Caco-2 (cell line): ENCODE results near the gene CEND1. TPM values are rescaled to one million over a fixed set of nuclear protein-coding genes. Genes with fewer than 3 reads are reported as not detected.

Experiments
- BruUV-seq: library from RNA; stranded (reverse); fragments of 400-500 nt; replicated peaks from 2 replicates; lab custom pipeline; 2021; lab: Mats Ljungman, UMichigan
- CTCF ChIA-PET: fragments of 300-600 bp; sonication (Branson Sonifier 250); formaldehyde crosslinking; loops from one replicate; lab custom pipeline; 2022; ENCODE audit warnings: antibody characterized with exemption; lab: Charles Lee
- POLR2A ChIA-PET: fragments of 300-600 bp; sonication (Branson Sonifier 250); formaldehyde crosslinking; loops from one replicate; lab custom pipeline; 2022; ENCODE audit warnings: antibody characterized with exemption; lab: Charles Lee
- DNase-seq, 2 experiments: peaks; one replicate each; pipeline versions ENCODE4 v3.0.0 to v3.0.0-alpha.2; 2020 to 2022
- H3K27me3 ChIP-seq: replicated peaks from 2 replicates; pipeline ENCODE4 v1.6.0; 2011; ENCODE audit warnings: low read length; ENCODE audit not compliant: control insufficient read depth, insufficient read depth
- H3K36me3 ChIP-seq: 2 replicates; pipeline ENCODE4 v1.5.1; 2011; ENCODE audit warnings: low read length; ENCODE audit not compliant: control insufficient read depth, insufficient read depth
- H3K4me1 ChIP-seq: fragments of 250-450 bp; sonication (Bioruptor Pico); 2 replicates; pipeline ENCODE4 v1.5.1; 2020; ENCODE audit warnings: mild to moderate bottlenecking
- H3K4me3 ChIP-seq: 2 replicates; pipeline ENCODE4 v1.5.1; 2011; ENCODE audit warnings: low read depth, mild to moderate bottlenecking, control low read depth, low read length
- H3K9me3 ChIP-seq: fragments of 250-450 bp; sonication (Bioruptor Pico); 2 replicates; pipeline ENCODE4 v1.5.1; 2020; ENCODE audit warnings: mild to moderate bottlenecking, moderate library complexity
- H3K27ac Mint-ChIP-seq: one replicate; pipeline ENCODE4 v1.8.0; 2022; ENCODE audit warnings: mixed read lengths; ENCODE audit not compliant: unreplicated experiment
- H3K27me3 Mint-ChIP-seq: one replicate; pipeline ENCODE4 v1.8.0; 2022; ENCODE audit warnings: mixed read lengths; ENCODE audit not compliant: insufficient read depth, unreplicated experiment
- H3K36me3 Mint-ChIP-seq: one replicate; pipeline ENCODE4 v1.8.0; 2022; ENCODE audit warnings: mild to moderate bottlenecking, mixed read lengths; ENCODE audit not compliant: insufficient read depth, unreplicated experiment
- H3K4me1 Mint-ChIP-seq: one replicate; pipeline ENCODE4 v1.8.0; 2022; ENCODE audit warnings: low read depth, mixed read lengths; ENCODE audit not compliant: unreplicated experiment
- H3K4me3 Mint-ChIP-seq: one replicate; pipeline ENCODE4 v1.8.0; 2022; ENCODE audit warnings: mild to moderate bottlenecking, moderate library complexity, mixed read lengths; ENCODE audit not compliant: unreplicated experiment
- H3K9me3 Mint-ChIP-seq: one replicate; pipeline ENCODE4 v1.8.0; 2022; ENCODE audit warnings: mixed read lengths; ENCODE audit not compliant: unreplicated experiment
- intact Hi-C: fragments of 100-400 bp; cut with micrococcal nuclease; formaldehyde crosslinking; loops from one replicate; pipeline ENCODE4 v1.10.0; 2022; ENCODE audit not compliant: unreplicated experiment
- total RNA-seq: library from RNA; stranded (reverse); gene quantifications from 2 replicates; pipeline ENCODE4 v1.2.3, GENCODE V29; 2022
- TF ChIP-seq, protein P1 (sequence below), 2 experiments: fragments of 200-600 bp in 1 of 2; IDR thresholded peaks; 1 replicate in 1 of 2; 2 replicates in 1 of 2; pipeline versions ENCODE4 v1.5.1 to v1.8.0; 2011 to 2022; ENCODE audit warnings: antibody characterized with exemption in 1 of 2, control low read depth in 1 of 2, inconsistent platforms in 1 of 2, low read depth in 1 of 2, low read length in 1 of 2, mild to moderate bottlenecking in 1 of 2, moderate library complexity in 1 of 2; ENCODE audit not compliant: insufficient read depth in 1 of 2, severe bottlenecking in 1 of 2, unreplicated experiment in 1 of 2

Gene CEND1
- total RNA-seq, 1 experiment from 2014 or later: not detected

- CTCF ChIA-PET: interaction anchor here (1.9 to 2.4 kb wide), 2 partner anchors 9 to 10 kb away, joined by 4 to 10 read pairs; partner anchors contain the start of gene PNPLA2
- POLR2A ChIA-PET: interaction anchor here (0.6 to 4.9 kb wide), 3 partner anchors 10 to 20 kb away, joined by 3 to 33 read pairs (median 8); partner anchors contain the start of genes PNPLA2 and RPLP2
- Histone ChIP-seq H3K27me3 (no peaks in the 10 kb centered on the region), H3K36me3 (no peaks in the 10 kb centered on the region; the same call in 1 of the 2 replicates), H3K9me3 (no peaks in the 10 kb centered on the region), H3K4me3 (no peak overlapping the region; the same call in 1 of the 2 replicates), H3K4me1 (peaks cover 52% of the 10 kb centered on the region)
- peaks cover 36% of the 10 kb centered on the region for H3K36me3 Mint-ChIP-seq
- peaks cover 19% of the 10 kb centered on the region for H3K4me1 Mint-ChIP-seq
- BruUV-seq: no TSS peak
- TF ChIP-seq, protein P1, sequence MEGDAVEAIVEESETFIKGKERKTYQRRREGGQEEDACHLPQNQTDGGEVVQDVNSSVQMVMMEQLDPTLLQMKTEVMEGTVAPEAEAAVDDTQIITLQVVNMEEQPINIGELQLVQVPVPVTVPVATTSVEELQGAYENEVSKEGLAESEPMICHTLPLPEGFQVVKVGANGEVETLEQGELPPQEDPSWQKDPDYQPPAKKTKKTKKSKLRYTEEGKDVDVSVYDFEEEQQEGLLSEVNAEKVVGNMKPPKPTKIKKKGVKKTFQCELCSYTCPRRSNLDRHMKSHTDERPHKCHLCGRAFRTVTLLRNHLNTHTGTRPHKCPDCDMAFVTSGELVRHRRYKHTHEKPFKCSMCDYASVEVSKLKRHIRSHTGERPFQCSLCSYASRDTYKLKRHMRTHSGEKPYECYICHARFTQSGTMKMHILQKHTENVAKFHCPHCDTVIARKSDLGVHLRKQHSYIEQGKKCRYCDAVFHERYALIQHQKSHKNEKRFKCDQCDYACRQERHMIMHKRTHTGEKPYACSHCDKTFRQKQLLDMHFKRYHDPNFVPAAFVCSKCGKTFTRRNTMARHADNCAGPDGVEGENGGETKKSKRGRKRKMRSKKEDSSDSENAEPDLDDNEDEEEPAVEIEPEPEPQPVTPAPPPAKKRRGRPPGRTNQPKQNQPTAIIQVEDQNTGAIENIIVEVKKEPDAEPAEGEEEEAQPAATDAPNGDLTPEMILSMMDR (IDR thresholded peaks at IDR 0.05; ENCODE audit: insufficient read depth in 1 of 2, low read depth in 1 of 2, low read length in 1 of 2, severe bottlenecking in 1 of 2, unreplicated experiment in 1 of 2): no peak
- H3K4me3 Mint-ChIP-seq: peak overlapping the region; percentile 79
- H3K27me3 Mint-ChIP-seq: no peaks in the 10 kb centered on the region
- H3K27ac Mint-ChIP-seq: no peak overlapping the region
- no peak for DNase-seq
- intact Hi-C loops: no loop called here
- H3K9me3 Mint-ChIP-seq: no peaks in the 10 kb centered on the region
These were observed 39.4 kb upstream of the CEND1 start for GRCh38 chr11:829176-829846.

- H3K27me3 ChIP-seq: no peaks in the 10 kb centered on the region
These were observed 38.8 kb upstream of the CEND1 start for GRCh38 chr11:828506-829175.

DNA sequence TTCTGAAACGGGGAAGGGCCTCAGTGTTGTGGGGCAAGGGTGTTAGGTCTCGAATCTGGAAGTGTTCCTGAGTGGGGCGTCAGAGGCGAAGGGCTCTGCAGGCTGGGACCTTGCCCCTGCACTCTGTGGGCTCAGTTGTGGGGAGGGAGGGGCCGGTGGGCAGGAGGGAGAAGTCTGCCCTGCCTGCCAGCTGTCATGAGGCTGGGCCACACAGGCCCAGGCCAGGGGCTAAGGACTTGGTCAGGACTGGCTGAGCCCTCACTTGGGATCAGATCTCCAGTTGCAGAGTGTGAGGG is 38.0 kb upstream of the CEND1 start, which contains the start of gene CRACR2B:
CRACR2B (plus strand) TSS at position 23 of the 296 bp plus-strand sequence. CDS start 689 bp downstream, outside the sequence.
- Histone ChIP-seq H3K36me3 (no peaks in the 10 kb centered on the region; the same call in 1 of the 2 replicates), H3K4me3 (peak within 1 kb of the TSS; percentile 62), H3K4me1 (peaks cover 46% of the 10 kb centered on the region), H3K27me3 (no peaks in the 10 kb centered on the region), H3K9me3 (no peaks in the 10 kb centered on the region)
- peak within 1 kb of the TSS; percentile 63 for H3K27ac Mint-ChIP-seq
- no peaks in the 10 kb centered on the region for H3K27me3 Mint-ChIP-seq
- no peak for DNase-seq
- TF ChIP-seq, protein P1 (IDR thresholded peaks at IDR 0.05; ENCODE audit: insufficient read depth in 1 of 2, low read depth in 1 of 2, low read length in 1 of 2, severe bottlenecking in 1 of 2, unreplicated experiment in 1 of 2): no peak
- CTCF ChIA-PET: interaction anchor here (1.6 kb wide), 1 partner anchor 10 kb away, joined by 5 read pairs; no protein-coding TSS in a partner anchor
- peaks cover 30% of the 10 kb centered on the region for H3K36me3 Mint-ChIP-seq
- intact Hi-C loops: loop anchor here (1.0 kb wide), 1 partner anchor 9 kb away; no protein-coding TSS in a partner anchor
- H3K4me1 Mint-ChIP-seq: peaks cover 19% of the 10 kb centered on the region
- POLR2A ChIA-PET: interaction anchor here (1.0 to 1.3 kb wide), 2 partner anchors 9 to 17 kb away, joined by 3 to 7 read pairs; no protein-coding TSS in a partner anchor
- no peaks in the 10 kb centered on the region for H3K9me3 Mint-ChIP-seq
- H3K4me3 Mint-ChIP-seq: peak within 1 kb of the TSS; percentile 88
- BruUV-seq: no TSS peak

More at GRCh38 chr11:828506-829175, 38.8 kb upstream of the CEND1 start:
- peaks cover 29% of the 10 kb centered on the region for H3K36me3 Mint-ChIP-seq
- peak overlapping the region; percentile 88 for H3K4me3 Mint-ChIP-seq
- ChIA-PET CTCF (interaction anchor here (1.9 kb wide), 1 partner anchor 10 kb away, joined by 4 read pairs; no protein-coding TSS in a partner anchor), POLR2A (interaction anchor here (0.5 to 4.9 kb wide), 4 partner anchors 9 to 19 kb away, joined by 7 to 33 read pairs (median 10); partner anchors contain the start of genes PNPLA2 and RPLP2)
- peaks cover 46% of the 10 kb centered on the region for H3K4me1 ChIP-seq
- intact Hi-C loops: no loop called here
- TF ChIP-seq, protein P1 (IDR thresholded peaks at IDR 0.05; ENCODE audit: insufficient read depth in 1 of 2, low read depth in 1 of 2, low read length in 1 of 2, severe bottlenecking in 1 of 2, unreplicated experiment in 1 of 2): no peak
- no peak overlapping the region for H3K27ac Mint-ChIP-seq
- no TSS peak for BruUV-seq
- no peaks in the 10 kb centered on the region for H3K9me3 ChIP-seq
- no peaks in the 10 kb centered on the region; the same call in 1 of the 2 replicates for H3K36me3 ChIP-seq
- H3K27me3 Mint-ChIP-seq: no peaks in the 10 kb centered on the region
- DNase-seq: no peak
- H3K9me3 Mint-ChIP-seq: no peaks in the 10 kb centered on the region
- H3K4me1 Mint-ChIP-seq: peaks cover 19% of the 10 kb centered on the region
- H3K4me3 ChIP-seq: no peak overlapping the region
